ENCODE data around the gene AFF1. TPM values are rescaled to one million over a fixed set of nuclear protein-coding genes. Genes with fewer than 3 reads are reported as not detected.

The AFF1 gene
- total RNA-seq, 1 experiment from 2014 or later = 61.9 TPM

- TF ChIP-seq, protein P1, sequence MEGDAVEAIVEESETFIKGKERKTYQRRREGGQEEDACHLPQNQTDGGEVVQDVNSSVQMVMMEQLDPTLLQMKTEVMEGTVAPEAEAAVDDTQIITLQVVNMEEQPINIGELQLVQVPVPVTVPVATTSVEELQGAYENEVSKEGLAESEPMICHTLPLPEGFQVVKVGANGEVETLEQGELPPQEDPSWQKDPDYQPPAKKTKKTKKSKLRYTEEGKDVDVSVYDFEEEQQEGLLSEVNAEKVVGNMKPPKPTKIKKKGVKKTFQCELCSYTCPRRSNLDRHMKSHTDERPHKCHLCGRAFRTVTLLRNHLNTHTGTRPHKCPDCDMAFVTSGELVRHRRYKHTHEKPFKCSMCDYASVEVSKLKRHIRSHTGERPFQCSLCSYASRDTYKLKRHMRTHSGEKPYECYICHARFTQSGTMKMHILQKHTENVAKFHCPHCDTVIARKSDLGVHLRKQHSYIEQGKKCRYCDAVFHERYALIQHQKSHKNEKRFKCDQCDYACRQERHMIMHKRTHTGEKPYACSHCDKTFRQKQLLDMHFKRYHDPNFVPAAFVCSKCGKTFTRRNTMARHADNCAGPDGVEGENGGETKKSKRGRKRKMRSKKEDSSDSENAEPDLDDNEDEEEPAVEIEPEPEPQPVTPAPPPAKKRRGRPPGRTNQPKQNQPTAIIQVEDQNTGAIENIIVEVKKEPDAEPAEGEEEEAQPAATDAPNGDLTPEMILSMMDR (IDR thresholded peaks at IDR 0.05; ENCODE audit: unreplicated experiment) = no peak
- Mint-ChIP-seq H3K4me3 (ENCODE audit: unreplicated experiment) (no peak overlapping the region), H3K36me3 (ENCODE audit: insufficient read depth, unreplicated experiment) (peaks cover 35% of the 10 kb centered on the region), H3K9me3 (ENCODE audit: unreplicated experiment) (no peaks in the 10 kb centered on the region), H3K27me3 (ENCODE audit: insufficient read depth, unreplicated experiment) (no peaks in the 10 kb centered on the region), H3K27ac (ENCODE audit: low read depth, unreplicated experiment) (no peak overlapping the region), H3K4me1 (ENCODE audit: insufficient read depth, unreplicated experiment) (peaks cover 6% of the 10 kb centered on the region)
- BruUV-seq (replicated peaks) = no TSS peak
- DNase-seq (ENCODE audit: unreplicated experiment) = no peak
- POLR2A ChIA-PET = interaction anchor here (1.2 to 1.6 kb wide), 3 partner anchors 20 to 23 kb away, joined by 3 to 7 read pairs (median 3); partner anchors contain the start of gene AFF1
- CTCF ChIA-PET = interaction anchor here (0.6 to 1.2 kb wide), 2 partner anchors 127 to 408 kb away, joined by 3 to 4 read pairs; no protein-coding TSS in a partner anchor
- intact Hi-C loops (cut with micrococcal nuclease) = no loop called here
Observed at GRCh38 chr4:86957215-86957614, 22.4 kb downstream of the AFF1 start.

GRCh38 chr4:86959588-86960500 is 25.0 kb downstream of the AFF1 start:
- BruUV-seq (replicated peaks) = no TSS peak
- DNase-seq (ENCODE audit: unreplicated experiment) = no peak
- no peaks in the 10 kb centered on the region for H3K27me3 Mint-ChIP-seq (ENCODE audit: insufficient read depth, unreplicated experiment)
- H3K9me3 Mint-ChIP-seq (ENCODE audit: unreplicated experiment) = no peaks in the 10 kb centered on the region
- H3K27ac Mint-ChIP-seq (ENCODE audit: low read depth, unreplicated experiment) = no peak overlapping the region
- H3K4me1 Mint-ChIP-seq (ENCODE audit: insufficient read depth, unreplicated experiment) = peaks cover 6% of the 10 kb centered on the region
- no peak overlapping the region for H3K4me3 Mint-ChIP-seq (ENCODE audit: unreplicated experiment)
- CTCF ChIA-PET = interaction anchor here (1.0 to 1.1 kb wide), 2 partner anchors 9 to 15 kb away, joined by 3 to 4 read pairs; no protein-coding TSS in a partner anchor
- intact Hi-C loops (cut with micrococcal nuclease) = no loop called here
- H3K36me3 Mint-ChIP-seq (ENCODE audit: insufficient read depth, unreplicated experiment) = peaks cover 35% of the 10 kb centered on the region
- TF ChIP-seq, protein P1 (IDR thresholded peaks at IDR 0.05; ENCODE audit: unreplicated experiment) = no peak
- POLR2A ChIA-PET = interaction anchor here (1.1 to 1.3 kb wide), 4 partner anchors 13 to 260 kb away, joined by 3 to 6 read pairs (median 4); no protein-coding TSS in a partner anchor

- no peak overlapping the region for H3K27ac Mint-ChIP-seq (ENCODE audit: low read depth, unreplicated experiment)
- intact Hi-C loops (cut with micrococcal nuclease) = no loop called here
- peaks cover 35% of the 10 kb centered on the region for H3K36me3 Mint-ChIP-seq (ENCODE audit: insufficient read depth, unreplicated experiment)
- H3K27me3 Mint-ChIP-seq (ENCODE audit: insufficient read depth, unreplicated experiment) = no peaks in the 10 kb centered on the region
- H3K4me1 Mint-ChIP-seq (ENCODE audit: insufficient read depth, unreplicated experiment) = peaks cover 2% of the 10 kb centered on the region
- CTCF ChIA-PET = interaction anchor here (0.9 to 1.1 kb wide), 3 partner anchors 10 to 38 kb away, joined by 3 to 7 read pairs (median 4); no protein-coding TSS in a partner anchor
- TF ChIP-seq, protein P1 (IDR thresholded peaks at IDR 0.05; ENCODE audit: unreplicated experiment) = no peak
- no peak overlapping the region for H3K4me3 Mint-ChIP-seq (ENCODE audit: unreplicated experiment)
- no TSS peak for BruUV-seq (replicated peaks)
- no peak for DNase-seq (ENCODE audit: unreplicated experiment)
- POLR2A ChIA-PET = interaction anchor here (0.9 to 1.3 kb wide), 3 partner anchors 12 to 46 kb away, joined by 3 to 4 read pairs (median 4); no protein-coding TSS in a partner anchor
- H3K9me3 Mint-ChIP-seq (ENCODE audit: unreplicated experiment) = no peaks in the 10 kb centered on the region
Observed at GRCh38 chr4:86960557-86960961, 25.7 kb downstream of the AFF1 start.

DNA sequence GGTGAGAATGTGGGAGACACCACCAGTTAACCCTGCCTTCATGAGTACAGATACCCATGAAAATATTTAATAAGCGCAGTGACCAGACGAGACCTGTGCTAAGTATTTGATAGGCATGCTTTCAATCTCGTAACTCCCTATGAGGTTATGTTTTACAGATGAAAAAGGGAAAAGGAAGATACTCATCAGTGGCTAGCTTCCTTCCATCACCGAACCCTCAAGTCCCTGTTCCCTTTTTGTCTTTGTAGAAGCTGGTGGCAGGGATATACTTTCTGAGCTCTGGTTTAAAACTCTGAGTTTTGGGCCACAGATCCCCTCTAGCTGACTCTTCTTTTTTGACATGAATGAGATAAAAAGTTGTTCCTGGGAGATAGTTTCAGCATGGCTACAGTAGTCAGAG is 26.3 kb downstream of the AFF1 start:
- POLR2A ChIA-PET = interaction anchor here (0.9 to 1.3 kb wide), 3 partner anchors 12 to 45 kb away, joined by 3 to 4 read pairs (median 4); no protein-coding TSS in a partner anchor
- intact Hi-C loops (cut with micrococcal nuclease) = no loop called here
- no TSS peak for BruUV-seq (replicated peaks)
- Mint-ChIP-seq H3K4me3 (ENCODE audit: unreplicated experiment) (no peak overlapping the region), H3K27me3 (ENCODE audit: insufficient read depth, unreplicated experiment) (no peaks in the 10 kb centered on the region), H3K4me1 (ENCODE audit: insufficient read depth, unreplicated experiment) (no peaks in the 10 kb centered on the region), H3K9me3 (ENCODE audit: unreplicated experiment) (no peaks in the 10 kb centered on the region), H3K36me3 (ENCODE audit: insufficient read depth, unreplicated experiment) (peaks cover 35% of the 10 kb centered on the region), H3K27ac (ENCODE audit: low read depth, unreplicated experiment) (no peak overlapping the region)
- TF ChIP-seq, protein P1 (IDR thresholded peaks at IDR 0.05; ENCODE audit: unreplicated experiment) = no peak
- no peak for DNase-seq (ENCODE audit: unreplicated experiment)
- CTCF ChIA-PET = interaction anchor here (0.9 kb wide), 1 partner anchor 38 kb away, joined by 7 read pairs; no protein-coding TSS in a partner anchor

Data from MCF 10A (cell line).